K562 (cell line): ENCODE measurements around the gene ALG11. TPM values are rescaled to one million over a fixed set of nuclear protein-coding genes. Genes with fewer than 3 reads are reported as not detected.
A peak's percentile ranks its signal among the peaks of the same experiment; 100 is the strongest.

Experiments
- CXXC5 ChIP-seq: fragments of 250-450 bp; sonication (Bioruptor Pico); IDR thresholded peaks from 2 replicates; pipeline ENCODE4 v1.8.0; 2022; ENCODE audit warnings: inconsistent platforms, mild to moderate bottlenecking, moderate library complexity
- DNMT1 ChIP-seq: fragments of 450-650 bp; IDR thresholded peaks from 2 replicates; pipeline ENCODE4 v1.6.1; 2016; ENCODE audit warnings: antibody characterized with exemption, mild to moderate bottlenecking
- GATAD2A ChIP-seq: fragments of 450-650 bp; IDR thresholded peaks from 2 replicates; pipeline ENCODE4 v1.6.1; 2017
- GATAD2B ChIP-seq: fragments of 450-650 bp; IDR thresholded peaks from 2 replicates; pipeline ENCODE4 v1.6.1; 2017; ENCODE audit warnings: mild to moderate bottlenecking, borderline replicate concordance
- NKRF ChIP-seq: fragments of 450-650 bp; IDR thresholded peaks from 2 replicates; pipeline ENCODE4 v1.6.1; 2016; ENCODE audit warnings: borderline replicate concordance
- PHF21A ChIP-seq: fragments of 450-650 bp; IDR thresholded peaks from 2 replicates; pipeline ENCODE4 v1.6.1; 2017; ENCODE audit warnings: low read depth, borderline replicate concordance
- PRDM10 ChIP-seq: fragments of 450-650 bp; IDR thresholded peaks from 2 replicates; pipeline ENCODE4 v1.6.1; 2018; ENCODE audit not compliant: partially characterized antibody
- TAF7 ChIP-seq: fragments of 450-650 bp; IDR thresholded peaks from 2 replicates; pipeline ENCODE4 v1.6.1; 2016; ENCODE audit warnings: missing genetic modification characterization, missing compliant biosample characterization
- TBL1XR1 ChIP-seq, 2 experiments: IDR thresholded peaks; 2 replicates each; pipeline ENCODE4 v1.6.1; 2012; ENCODE audit warnings: improper control_type of control experiment in 2 of 2, low read length in 2 of 2, mild to moderate bottlenecking in 1 of 2
- UBTF ChIP-seq, 2 experiments: IDR thresholded peaks; 2 replicates each; pipeline ENCODE4 v1.6.1; 2012; ENCODE audit warnings: improper control_type of control experiment in 2 of 2, low read depth in 2 of 2, low read length in 2 of 2, borderline replicate concordance in 1 of 2
- XRCC3 ChIP-seq: fragments of 450-650 bp; IDR thresholded peaks from 2 replicates; pipeline ENCODE4 v1.6.1; 2017; ENCODE audit warnings: mild to moderate bottlenecking, moderate library complexity
- ZBTB26 ChIP-seq: fragments of 450-650 bp; formaldehyde crosslinking; IDR thresholded peaks from 2 replicates; pipeline ENCODE4 v1.4.0; 2022; ENCODE audit warnings: missing genetic modification characterization
- ZBTB8A ChIP-seq: fragments of 450-650 bp; IDR thresholded peaks from 2 replicates; pipeline ENCODE4 v1.6.1; 2018; ENCODE audit warnings: mild to moderate bottlenecking, moderate library complexity; ENCODE audit not compliant: partially characterized antibody
- ZNF253 ChIP-seq: fragments of 250-450 bp; sonication (Bioruptor Pico); conservative IDR thresholded peaks from 2 replicates; pipeline ENCODE4 v1.6.1; 2021; ENCODE audit warnings: mild to moderate bottlenecking
- ZNF316 ChIP-seq: fragments of 450-650 bp; IDR thresholded peaks from 2 replicates; pipeline ENCODE4 v1.6.1; 2016
- ZNF395 ChIP-seq: fragments of 200-800 bp; sonication (Bioruptor generic); IDR thresholded peaks from 2 replicates; pipeline ENCODE4 v1.6.1; 2017; ENCODE audit warnings: missing genetic modification characterization, missing compliant biosample characterization
- ZSCAN29 ChIP-seq: fragments of 450-650 bp; IDR thresholded peaks from 2 replicates; pipeline ENCODE4 v1.6.1; 2017
- polyA plus RNA-seq, 8 experiments: library from polyadenylated mRNA; depleted of rRNA in 4 of 8; stranded (reverse) in 5 of 8; unstranded in 3 of 8; fragments of >200 nt; fragmentation: Nextera tagmentation in 2 of 8; fragmentation: Illumina TruSeq in 1 of 8; extraction: Ambion mirVana in 2 of 8; extraction: Trizol in 1 of 8; gene quantifications; 2 replicates each; pipeline versions ENCODE4 v1.2.1 to v1.2.3, GENCODE V29; 2011 to 2014; ENCODE audit warnings: inconsistent platforms in 1 of 8, missing spikeins in 1 of 8
- total RNA-seq, 7 experiments: library from RNA; depleted of rRNA in 6 of 7; stranded (reverse); fragments of >200 nt in 6 of 7; fragmentation: Illumina TruSeq in 2 of 7; extraction: Trizol in 2 of 7; gene quantifications; 2 replicates each; pipeline versions ENCODE4 v1.2.1 to v1.2.3, GENCODE V29; 2011 to 2021; ENCODE audit warnings: low replicate concordance in 1 of 7
- TF ChIP-seq, protein P1 (sequence below): sonication (generic); formaldehyde crosslinking; IDR thresholded peaks from 2 replicates; pipeline ENCODE4 v1.8.1; 2023; ENCODE audit warnings: mild to moderate bottlenecking, missing genetic modification reagents

The ALG11 gene
- total and polyA plus RNA-seq, 9 of the 15 experiments (the other 6 are each of a cell fraction or from before 2014, with no cell fraction given), result 7.3 to 19.2 (median 16.3) TPM

GRCh38 chr13:51974482-51974881 is 37.7 kb upstream of the ALG11 start (continued):
- no peak for TF ChIP-seq ZBTB8A
- TF ChIP-seq ZNF395 (CRISPR knock-in tag), result no peak
- TF ChIP-seq ZNF316, result no peak
- TF ChIP-seq, protein P1, sequence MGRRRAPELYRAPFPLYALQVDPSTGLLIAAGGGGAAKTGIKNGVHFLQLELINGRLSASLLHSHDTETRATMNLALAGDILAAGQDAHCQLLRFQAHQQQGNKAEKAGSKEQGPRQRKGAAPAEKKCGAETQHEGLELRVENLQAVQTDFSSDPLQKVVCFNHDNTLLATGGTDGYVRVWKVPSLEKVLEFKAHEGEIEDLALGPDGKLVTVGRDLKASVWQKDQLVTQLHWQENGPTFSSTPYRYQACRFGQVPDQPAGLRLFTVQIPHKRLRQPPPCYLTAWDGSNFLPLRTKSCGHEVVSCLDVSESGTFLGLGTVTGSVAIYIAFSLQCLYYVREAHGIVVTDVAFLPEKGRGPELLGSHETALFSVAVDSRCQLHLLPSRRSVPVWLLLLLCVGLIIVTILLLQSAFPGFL (CRISPR knock-in tag), result no peak
- no peak for TF ChIP-seq ZSCAN29
- TF ChIP-seq NKRF, result no peak
- no peak for TF ChIP-seq ZBTB26 (CRISPR knock-in tag)
- TF ChIP-seq CXXC5 (CRISPR knock-in tag), result peak; percentile 60
- TF ChIP-seq DNMT1, result no peak
- no peak for TF ChIP-seq TAF7 (tag)
- TF ChIP-seq ZNF253, result no peak
- TF ChIP-seq GATAD2B, result no peak
- TF ChIP-seq PRDM10, result no peak
- TF ChIP-seq GATAD2A, result no peak
- 0 out of 4 replicates have a peak, but pooled peaks of 1 of the 2 experiments have one; percentile 43 for TF ChIP-seq TBL1XR1 (IDR thresholded peaks at IDR 0.05; ENCODE audit: low read length in 2 of 2)
- TF ChIP-seq XRCC3, result no peak
- no peak for TF ChIP-seq UBTF (IDR thresholded peaks at IDR 0.05; ENCODE audit: borderline replicate concordance in 1 of 2, low read depth in 2 of 2, low read length in 2 of 2)
- no peak for TF ChIP-seq PHF21A
